GM19372 (cell line): ENCODE results near the gene CACNA1C.
A peak's percentile ranks its signal among the peaks of the same experiment; 100 is the strongest.

ENCODE experiments used
- ATAC-seq: cut with Tn5 transposase; IDR thresholded peaks from one replicate; pipeline ENCODE4 v1.9.1; 2021; ENCODE audit warnings: mild to moderate bottlenecking, low read depth, moderate library complexity; ENCODE audit not compliant: unreplicated experiment

Gene CACNA1C

DNA sequence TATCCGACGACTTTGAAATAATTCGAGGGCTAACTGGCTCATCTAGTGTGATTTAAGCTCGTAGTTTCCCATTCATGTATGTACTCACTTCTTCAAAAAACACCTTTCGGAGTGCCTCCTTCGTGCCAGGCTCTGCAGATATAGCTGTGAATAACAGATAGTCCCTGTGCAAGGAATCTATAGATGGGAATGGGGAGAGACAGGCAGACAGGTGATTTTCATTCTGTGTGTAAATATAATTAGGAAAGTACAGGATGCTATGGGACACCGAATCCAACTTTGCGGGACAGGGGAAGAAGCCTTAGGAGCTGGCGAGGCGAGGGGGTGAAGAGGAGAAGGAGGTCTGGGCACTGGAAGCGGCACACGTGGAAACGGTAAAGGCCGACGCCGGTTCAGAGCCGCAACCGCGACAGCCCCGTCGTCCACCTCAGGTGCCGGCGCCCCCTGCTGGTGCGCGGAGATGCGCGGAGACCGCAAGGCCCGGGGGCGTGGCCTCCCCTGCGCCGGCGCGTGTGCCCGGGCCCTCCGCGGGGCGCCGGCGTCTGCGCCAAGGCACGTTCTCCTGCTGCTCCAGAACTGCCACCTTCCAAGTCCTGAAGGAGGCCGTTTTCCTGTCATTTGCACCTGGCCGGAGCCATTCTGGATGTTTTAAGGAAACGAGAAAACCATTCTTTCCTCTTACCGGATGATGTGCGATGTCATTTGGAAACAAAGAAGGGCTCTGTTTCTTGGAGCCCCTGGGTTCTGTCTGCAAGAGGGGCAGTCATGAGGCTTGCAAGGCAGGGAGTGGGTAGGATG lies 18.0 kb upstream of the CACNA1C start:
- peak; percentile 85 for ATAC-seq

DNA sequence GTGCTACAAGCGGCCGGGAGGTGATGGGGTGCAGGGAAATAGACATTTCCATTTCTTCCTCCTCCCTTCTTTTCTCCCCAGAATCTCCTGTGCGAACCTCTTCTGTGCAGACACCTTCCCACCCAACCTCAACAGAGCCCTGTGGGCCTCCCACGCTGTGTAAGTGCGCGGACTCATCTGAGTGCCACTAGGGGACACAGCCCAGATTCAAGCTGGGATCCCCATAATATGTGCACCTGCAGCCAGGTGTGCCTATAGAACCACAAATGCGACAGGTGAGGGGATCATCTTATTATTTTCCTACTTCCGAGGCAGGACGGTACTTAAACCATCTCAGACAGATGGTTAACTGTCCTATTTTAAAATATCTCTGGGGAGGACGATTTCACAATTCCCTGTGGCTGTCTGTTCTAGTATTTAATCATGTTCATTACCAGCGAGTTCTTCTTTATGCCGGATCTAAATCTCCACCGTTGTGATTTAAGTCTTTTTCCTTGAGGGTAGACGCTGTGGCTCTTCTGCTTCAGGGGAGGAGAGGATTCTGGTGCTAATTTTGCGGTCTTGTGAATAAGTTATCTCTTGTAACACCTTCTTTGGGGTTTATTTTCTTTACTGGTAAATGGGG lies 17.2 kb upstream of the CACNA1C start:
- no peak for ATAC-seq

DNA sequence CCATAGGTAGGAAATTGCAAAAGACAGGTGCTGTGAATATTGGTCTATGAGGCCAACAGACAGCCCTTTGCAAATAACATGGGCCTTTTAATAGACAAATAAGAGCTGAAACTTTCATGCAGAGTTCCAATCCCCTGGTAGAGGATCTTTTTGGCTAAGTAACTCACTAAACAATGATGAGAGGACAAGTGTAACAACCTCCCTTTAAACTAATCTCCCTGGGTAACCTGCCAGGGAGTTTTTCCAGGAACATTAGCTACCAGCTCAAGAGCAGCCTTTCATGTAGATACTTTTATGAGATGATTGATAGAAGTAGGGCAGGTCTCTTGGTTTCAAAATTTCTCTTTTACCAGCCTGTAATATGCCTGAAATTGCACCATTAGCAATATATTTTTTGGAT lies 13.8 kb upstream of the CACNA1C start:
- ATAC-seq: no peak

DNA sequence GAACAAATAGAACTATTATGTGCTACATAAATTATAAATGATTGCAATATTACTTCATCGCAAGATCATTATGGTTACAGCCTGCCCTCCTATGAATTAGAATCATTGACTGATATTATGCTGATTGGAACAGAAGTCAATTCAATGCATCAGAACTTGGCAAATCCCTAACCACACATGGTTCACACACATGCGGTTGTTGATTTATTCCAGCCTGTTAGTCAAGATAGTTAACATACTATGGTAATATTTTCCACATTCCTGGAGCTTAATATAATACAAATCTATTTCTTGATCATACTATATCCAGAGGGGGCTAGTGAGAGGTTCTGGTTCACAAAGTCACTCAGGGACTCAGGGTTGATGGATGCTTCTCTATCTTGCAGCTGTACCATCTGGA lies 9.7 kb upstream of the CACNA1C start:
- no peak for ATAC-seq

DNA sequence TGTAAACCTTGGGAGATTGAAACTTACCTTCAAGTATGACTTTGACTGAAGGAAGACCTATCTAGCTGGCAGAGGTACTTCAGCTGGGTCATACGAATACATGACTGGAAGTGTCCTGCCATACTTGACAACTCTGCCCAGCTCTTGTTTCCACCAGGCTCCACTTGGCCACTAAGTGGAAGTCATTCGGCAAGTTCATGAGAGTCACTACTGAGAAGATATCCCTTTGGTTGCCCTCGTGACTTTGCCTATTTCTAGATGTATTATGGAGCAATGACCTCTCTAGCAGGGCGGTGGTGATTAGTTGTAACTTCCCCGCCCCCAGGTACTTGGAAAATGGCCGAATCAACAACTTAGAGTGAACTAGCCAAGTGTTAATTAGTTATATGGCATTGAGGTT lies 8.6 kb upstream of the CACNA1C start:
- no peak for ATAC-seq

DNA sequence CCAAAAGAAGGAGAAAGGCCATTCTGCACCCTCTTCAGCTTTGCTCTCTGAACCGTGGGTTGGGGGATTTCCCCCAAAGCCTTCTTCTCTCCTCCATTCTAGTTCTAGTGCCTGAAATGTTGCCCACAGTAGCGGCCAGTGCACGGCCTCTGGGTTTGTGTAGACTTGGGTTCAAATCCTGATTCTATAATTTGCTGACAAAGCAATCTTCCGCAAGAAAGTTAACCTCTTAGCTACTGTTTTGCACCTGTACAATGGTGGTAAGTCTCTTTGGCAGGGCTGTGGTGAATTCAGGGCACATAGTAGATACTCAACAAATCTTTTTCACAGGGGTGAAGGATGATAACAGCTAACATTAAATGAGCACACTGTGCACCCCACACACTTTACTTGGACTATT lies 5.8 kb upstream of the CACNA1C start:
- no peak for ATAC-seq

DNA sequence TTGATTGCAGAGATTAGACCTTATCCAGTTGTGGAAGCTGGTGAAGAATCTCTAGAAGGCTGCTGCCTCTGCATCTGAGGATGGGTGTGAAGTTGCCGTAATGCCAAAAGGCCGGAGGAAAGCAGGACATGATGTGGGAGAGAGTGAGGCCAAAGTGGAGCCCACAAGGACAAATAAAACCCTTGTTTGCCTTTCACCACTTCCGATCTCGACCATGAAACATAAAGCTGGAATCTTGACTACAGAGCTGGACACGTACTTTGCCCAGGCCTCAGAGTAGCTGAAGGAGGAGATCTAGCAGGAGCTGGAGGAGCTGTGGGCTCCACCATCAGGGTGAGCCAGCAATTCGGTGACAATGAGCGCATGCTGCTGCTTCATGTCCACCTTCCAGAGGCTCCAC lies 5.0 kb upstream of the CACNA1C start:
- no peak for ATAC-seq

DNA sequence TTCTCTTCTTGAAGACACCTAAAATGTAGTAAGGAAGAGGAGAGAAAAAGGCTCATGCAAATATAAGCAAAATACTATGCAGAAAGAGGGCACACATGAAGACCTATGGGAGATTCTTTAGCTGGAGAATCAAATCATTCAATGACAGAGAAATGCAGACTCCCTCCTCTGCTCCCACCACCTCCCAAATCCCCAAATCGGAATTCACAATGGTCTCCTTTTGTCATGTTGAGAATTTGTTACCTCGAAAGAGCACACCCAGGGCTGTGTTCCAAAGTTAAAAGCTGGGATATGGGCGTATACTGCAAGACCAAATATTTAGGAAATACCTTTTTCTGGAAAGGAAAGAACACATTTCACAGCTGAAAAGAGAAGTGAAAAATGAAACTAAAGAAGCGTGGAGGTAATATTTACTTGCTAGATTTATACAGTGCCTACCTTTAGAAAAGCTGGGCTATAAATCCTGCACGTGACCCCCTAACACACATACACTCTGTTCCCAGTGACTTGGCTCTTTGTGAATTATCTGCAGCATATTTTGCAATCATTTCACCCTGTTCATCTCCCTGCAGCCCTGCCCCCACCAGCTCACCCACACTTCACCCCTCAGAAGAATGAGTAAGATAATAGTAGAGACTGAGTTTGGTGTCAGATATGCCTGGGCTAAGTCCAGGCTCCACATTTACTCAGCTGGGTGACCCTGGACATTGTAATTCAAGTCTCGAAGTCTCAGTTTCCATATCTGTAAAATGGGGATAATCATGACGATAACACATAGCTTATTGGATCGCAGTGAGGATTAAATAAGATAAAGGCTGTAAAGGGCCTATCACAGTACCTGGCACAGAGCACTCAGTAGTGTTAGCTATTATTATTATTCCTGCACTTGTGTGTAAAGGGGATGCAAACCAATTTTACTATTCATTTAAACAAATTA lies 2.9 kb upstream of the CACNA1C start:
- no peak for ATAC-seq

DNA sequence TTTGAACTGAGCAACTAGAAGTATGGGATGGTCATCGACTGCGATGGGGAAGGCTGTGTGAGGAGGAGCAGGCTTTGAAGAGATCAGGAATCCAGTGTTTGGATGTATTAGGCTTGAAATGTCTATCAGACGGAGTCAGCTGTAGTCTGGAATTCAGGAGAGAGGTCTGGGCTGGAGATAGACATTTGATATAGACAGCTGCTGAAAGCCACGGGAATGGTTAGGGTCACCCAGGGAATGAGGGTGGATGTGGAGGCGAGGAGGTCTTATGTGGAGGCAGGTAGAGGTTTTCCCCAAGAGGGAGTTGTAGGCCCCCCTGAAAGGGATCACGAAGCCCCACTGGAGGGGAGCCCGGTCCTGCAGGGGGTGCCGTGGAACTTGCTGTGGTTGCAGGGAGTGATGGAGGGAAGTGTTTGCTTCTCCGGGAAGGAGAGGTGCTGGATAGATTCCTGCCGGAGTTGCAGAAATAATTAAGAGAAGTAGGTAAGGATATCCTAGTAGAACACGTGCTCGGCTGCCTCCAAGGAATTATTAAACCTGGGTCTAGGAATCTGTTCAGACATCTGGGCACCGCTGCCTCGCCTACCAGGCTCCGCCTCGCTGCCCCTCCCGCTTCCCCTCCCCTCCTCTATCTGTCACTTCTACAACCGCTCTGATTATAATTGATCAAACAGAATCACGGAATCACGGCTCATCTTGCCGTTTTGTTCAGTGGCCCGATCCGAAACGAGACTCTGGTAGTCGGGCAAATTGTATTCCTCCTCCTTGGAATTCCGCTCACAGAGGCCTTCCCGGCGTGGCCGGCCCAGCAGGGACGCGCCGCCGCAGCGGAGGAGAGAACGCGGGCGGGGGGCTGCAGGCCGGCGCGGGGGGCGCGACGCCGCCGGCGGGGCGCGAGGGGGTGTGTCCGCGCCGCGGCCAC lies 826 bp upstream of the CACNA1C start:
- no peak for ATAC-seq

DNA sequence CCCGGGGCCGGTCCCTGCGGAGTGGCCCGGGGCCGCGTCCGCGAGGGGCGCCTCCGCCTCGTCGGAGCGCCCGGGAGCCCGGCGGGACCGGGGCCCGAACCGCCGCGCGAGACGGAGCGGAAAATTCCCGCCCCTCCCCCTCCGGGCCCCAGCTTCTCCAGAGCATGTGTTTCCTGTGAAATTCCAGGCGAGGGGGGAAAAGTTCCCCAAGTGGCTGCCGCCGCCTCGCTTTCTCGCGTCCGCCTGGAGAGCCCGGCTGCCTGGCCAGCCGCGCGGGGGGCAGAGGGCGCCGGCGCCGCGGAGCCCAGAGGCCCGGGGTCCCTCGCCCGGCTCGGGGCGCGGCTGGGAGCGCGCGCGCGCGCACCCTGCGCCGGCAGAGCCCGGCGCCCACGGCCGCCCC lies 904 bp downstream of the CACNA1C start:
- ATAC-seq: no peak

DNA sequence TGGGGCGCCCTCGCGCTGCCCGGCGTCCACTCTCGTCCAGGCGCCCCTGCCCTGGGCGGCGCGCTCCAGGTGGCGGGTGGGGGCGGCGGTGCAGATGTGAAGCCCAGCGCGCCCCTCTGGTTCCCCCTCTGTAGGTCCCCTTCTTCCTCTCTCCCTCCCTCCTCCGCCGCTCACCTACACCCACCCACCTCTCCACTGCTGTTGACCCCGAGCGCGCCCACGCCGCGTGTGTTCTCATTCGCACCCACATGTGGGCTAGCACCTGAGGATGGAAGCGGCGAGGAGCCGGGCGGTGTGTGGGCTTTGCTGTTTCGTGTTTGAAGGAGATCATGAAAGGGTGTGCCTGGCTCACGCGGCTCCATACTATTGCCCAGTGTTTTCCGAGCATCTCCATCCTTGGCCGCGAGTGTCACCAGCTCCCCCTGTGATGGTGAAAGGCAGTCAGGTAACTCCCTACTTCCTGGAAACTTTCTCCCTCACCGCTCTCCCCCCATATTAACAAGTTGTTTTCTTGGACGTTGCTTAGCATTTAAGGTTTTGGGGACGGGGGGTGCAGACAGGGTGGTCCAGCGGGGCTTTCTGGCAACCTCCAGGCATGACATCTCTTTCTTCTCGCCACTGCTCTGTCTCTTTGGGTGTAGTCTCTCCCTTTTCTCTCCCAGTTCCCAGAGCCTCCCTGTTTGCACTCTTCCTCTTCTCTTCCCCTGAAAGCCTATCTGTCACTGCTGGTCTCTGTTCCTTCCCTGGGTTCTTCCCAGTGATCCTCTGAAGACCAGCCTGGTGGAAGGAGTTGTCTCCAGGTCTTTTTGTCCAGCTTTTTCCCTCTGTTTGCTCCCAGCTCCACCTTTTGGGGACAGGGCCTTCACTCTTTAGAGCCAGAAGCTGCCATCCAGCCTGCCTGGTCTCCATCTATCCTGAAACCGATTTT lies 1.6 kb downstream of the CACNA1C start:
- no peak for ATAC-seq

DNA sequence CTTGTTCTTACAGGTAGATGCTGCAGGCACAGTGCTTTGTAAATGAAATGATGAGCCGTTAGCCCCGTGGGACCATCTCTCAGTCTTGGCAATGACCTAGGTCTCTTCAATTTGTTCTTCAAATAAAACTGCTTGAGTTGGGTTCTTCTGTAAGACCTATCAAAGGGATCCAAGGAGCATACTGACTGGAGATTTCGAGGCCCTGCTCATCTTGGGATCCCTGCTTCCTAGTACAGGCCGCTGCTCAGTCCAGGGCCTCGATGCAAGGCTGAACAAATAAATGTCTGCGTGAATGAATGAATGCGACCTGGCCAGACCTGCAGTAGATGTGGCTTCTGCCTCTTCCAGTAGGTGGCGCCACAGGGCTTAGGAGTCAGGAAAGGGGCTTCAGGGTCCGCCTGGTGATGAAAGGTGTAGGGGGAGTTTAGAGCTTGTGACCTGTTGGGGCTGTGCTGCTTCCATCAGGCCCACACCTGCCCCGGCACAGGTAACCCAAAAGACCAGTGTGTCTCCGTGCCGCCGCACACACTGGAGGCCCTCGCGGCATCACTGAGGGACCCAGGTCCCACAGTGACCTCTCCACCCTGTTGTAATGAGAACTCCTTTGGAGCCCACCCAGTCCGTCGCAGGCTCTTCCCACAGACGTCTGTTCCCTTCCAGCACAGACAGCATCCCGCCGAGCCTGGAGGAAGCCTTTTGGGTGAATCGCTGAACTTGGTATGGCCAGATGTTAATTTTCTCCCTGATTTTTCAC lies 4.4 kb downstream of the CACNA1C start:
- ATAC-seq: no peak

DNA sequence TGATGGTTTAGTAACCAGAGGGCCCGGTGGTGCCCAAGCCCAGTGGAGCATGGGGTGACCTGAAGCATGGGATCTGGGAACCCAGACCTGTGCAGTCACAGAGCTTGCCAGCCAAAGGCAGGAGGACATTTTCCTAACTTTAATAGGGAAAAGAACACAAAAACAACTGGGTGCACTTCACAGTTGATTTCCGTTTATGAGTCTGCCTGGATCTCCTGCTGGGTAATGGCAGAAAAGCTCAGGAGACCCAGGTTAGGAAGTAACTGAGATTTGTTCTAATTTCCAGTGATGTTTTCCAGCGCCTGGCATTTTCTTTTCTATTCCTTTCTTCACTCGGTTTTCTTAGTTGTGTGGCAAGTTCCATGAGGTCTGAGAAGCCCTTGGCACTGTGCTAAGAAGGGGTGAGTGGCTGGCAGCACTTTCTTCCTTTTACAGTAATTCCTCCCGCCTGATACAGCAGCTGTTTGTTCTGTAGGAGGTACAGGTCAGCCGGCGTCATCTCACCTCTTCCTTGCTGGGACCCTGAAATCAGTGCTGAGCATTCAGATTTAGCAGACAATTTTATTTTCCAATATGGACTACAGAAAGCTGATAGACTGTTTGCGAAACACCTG lies 5.1 kb downstream of the CACNA1C start:
- no peak for ATAC-seq

DNA sequence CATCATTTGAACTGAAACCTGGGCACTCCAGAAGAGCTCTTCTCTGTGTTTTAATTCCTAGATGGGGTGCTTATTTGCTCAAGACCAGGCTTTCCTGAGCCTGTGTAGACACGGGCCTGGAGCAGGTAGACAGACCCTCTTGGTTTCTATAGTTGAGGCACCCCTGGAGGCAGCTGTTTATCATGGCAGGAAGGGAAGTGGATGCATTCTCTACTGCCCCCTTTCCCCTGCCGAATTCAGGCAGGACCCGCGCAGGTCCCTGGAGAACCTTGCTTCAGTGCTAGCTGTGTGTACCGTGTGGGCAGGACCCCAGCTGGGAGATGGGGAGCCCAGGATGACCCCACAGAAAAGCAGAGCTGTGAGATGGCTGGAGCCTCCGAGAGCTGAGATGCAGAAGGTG lies 6.0 kb downstream of the CACNA1C start:
- ATAC-seq: no peak

DNA sequence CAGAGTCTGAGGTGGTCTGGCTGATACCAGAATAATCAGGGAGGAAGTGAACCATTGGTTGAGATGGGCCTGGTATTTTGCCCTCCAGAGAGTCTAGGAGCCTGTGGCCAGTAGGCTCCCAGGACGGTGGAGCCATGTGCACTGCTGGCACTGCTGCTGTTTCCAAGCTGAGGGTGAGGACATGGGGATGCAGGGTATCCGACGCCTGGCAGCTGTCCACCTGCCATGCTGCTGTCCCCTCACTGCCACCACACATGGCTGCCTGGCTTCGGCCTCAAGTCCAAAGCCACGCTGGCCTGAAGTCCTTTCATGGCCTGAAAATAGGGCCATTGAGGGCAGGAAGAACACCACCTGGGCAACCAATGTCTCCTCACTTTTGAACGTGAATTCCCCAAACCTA lies 8.6 kb downstream of the CACNA1C start:
- ATAC-seq: no peak

DNA sequence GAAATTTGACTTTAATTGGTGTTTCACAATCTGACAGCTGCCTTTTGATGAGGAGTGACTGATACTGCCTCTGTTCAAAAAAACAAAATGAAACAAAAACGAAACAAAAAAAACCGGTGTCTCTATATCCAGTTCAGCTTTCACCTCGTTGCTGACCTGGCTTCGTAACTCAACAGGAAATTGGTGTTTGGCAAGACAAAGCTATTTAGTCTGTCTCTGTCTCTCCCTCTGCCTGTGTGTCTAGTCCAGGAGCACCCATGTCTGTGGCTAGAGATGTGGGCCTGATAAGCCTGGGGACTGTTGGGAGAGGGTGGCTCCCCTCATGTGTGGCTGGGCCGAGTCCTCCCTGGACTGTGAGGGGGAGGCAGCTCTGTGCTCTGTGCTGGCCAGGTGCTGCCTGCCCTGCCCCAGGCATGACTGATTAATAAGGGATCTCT lies 11.3 kb downstream of the CACNA1C start:
- no peak for ATAC-seq

DNA sequence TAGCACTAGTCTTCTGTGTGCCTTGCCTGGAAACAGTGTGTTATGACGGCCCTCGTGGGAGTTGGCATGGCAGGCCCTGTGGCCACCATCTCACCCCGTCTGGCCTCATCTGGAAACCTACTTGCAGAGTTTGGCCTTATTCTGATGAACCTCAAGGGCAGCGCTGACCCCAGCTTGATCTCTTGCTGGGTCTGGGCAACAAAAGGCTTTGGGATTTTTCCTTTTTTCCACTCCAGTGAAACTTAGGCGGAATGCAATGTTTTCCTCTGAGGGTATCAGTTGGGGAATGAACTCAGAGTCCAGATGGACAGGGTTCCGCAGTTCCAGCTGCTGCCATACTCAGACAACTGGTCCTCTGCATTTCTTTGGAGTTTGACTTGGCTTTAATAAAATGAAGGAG lies 15.9 kb downstream of the CACNA1C start:
- ATAC-seq: no peak

DNA sequence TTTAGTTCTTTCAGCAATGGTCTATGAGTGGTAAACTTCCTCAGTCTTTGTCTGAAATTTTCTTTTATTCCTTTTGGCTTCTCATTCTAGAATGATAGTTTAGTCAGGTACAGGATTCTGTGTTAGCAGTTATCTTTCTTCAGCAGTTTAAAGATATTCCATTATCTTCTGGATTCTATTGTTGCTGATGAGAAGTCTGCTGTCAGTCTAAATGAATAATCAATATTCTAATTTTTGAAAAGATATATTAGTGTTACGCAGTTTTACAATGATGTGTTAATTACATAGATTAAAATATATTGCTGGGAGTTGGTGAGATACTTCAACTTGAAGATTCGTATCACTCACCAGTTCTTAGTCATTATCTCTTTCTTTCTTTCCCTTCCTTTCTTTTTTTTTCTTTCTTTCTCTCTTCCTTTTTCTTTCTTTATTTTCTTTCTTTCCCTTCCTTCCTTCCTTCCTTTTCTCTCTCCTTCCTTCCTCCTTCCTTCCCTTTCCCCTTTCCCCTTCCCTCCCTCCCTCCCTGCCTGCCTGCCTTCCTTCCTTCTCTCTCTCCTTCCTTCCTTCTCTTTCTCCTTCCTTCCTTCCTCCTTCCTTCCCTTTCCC lies 17.8 kb downstream of the CACNA1C start:
- no peak for ATAC-seq
